ENCODE data around the gene TSPAN12. TPM values are rescaled to one million over a fixed set of nuclear protein-coding genes. Genes with fewer than 3 reads are reported as not detected.

TSPAN12 gene
- total RNA-seq, 1 experiment from 2014 or later = 8.7 TPM

- H4K5ac ChIP-seq (ENCODE audit: insufficient read length, low read depth, low read length) = no peak overlapping the region
- no peak overlapping the region for H3K23ac ChIP-seq (ENCODE audit: insufficient read length, low read depth, low read length)
- H2BK120ac ChIP-seq (ENCODE audit: low read depth, low read length, poor library complexity, severe bottlenecking) = no peak overlapping the region
- Mint-ChIP-seq H3K27me3 (ENCODE audit: low read depth) (no peaks in the 10 kb centered on the region), H3K9me3 (no peaks in the 10 kb centered on the region), H3K36me3 (ENCODE audit: insufficient read depth in 1 of 3, low read depth in 3 of 3) (no peaks in the 10 kb centered on the region), H3K4me3 (no peak overlapping the region), H3K27ac (peak overlapping the region in 1 of 3 experiments; percentile 31; a peak in 1 of 7 replicates), H3K4me1 (peaks cover 15 to 16% of the 10 kb centered on the region in 2 experiments)
- H3K27ac ChIP-seq (ENCODE audit: insufficient read length, low read depth, low read length) = no peak overlapping the region
- no peak overlapping the region for H3K9ac ChIP-seq (ENCODE audit: extremely low read depth, insufficient read length, low read length)
- no peak overlapping the region for H3K4ac ChIP-seq (ENCODE audit: low read depth, low read length)
- no peaks in the 10 kb centered on the region for H3K9me3 ChIP-seq (ENCODE audit: control insufficient read depth, low read depth, low read length)
- H3K4me2 ChIP-seq (ENCODE audit: insufficient read depth, insufficient read length, low read length) = no peak overlapping the region
- no peak for DNase-seq
- WGBS (ENCODE audit: extremely low coverage, insufficient read length, low lambda C conversion rate) = 100% methylated on average over 1 of the region's 1 CpG
- H4K20me1 ChIP-seq (ENCODE audit: control insufficient read depth, insufficient read depth, insufficient read length) = no peaks in the 10 kb centered on the region
- no peaks in the 10 kb centered on the region for H3K79me1 ChIP-seq (ENCODE audit: insufficient read depth, low read depth, low read length, poor library complexity, severe bottlenecking)
- H2BK15ac ChIP-seq (ENCODE audit: low read depth, low read length) = no peak overlapping the region
- no peak overlapping the region for H3K14ac ChIP-seq (ENCODE audit: insufficient read depth, low read length)
- H2BK5ac ChIP-seq (ENCODE audit: insufficient read length, low read length) = no peak overlapping the region
- no peak overlapping the region for H2AK5ac ChIP-seq (ENCODE audit: insufficient read length, low read length)
- H4K91ac ChIP-seq (ENCODE audit: insufficient read length, low read depth, low read length) = no peak overlapping the region
- no peaks in the 10 kb centered on the region for H3K27me3 ChIP-seq (ENCODE audit: insufficient read depth, low read length)
- no peak overlapping the region for H2BK20ac ChIP-seq (ENCODE audit: low read depth, low read length, poor library complexity, severe bottlenecking)
- no peak overlapping the region for H3T11ph ChIP-seq (ENCODE audit: low read length)
- H2AFZ ChIP-seq (ENCODE audit: low read length) = no peak overlapping the region
- no peak overlapping the region for H2BK12ac ChIP-seq (ENCODE audit: insufficient read length, low read depth, low read length)
- no peaks in the 10 kb centered on the region for H3K79me2 ChIP-seq (ENCODE audit: insufficient read depth, low read length)
- TF ChIP-seq CTCF (conservative IDR thresholded peaks at IDR 0.05) = no peak
- H3K4me1 ChIP-seq (ENCODE audit: insufficient read depth, low read length) = no peaks in the 10 kb centered on the region; the same call in 1 of the 2 replicates
- no peaks in the 10 kb centered on the region for H3K23me2 ChIP-seq (ENCODE audit: insufficient read length, low read depth, low read length, poor library complexity, severe bottlenecking)
- H3K56ac ChIP-seq (ENCODE audit: insufficient read length, low read depth, low read length) = no peak overlapping the region
- no peak overlapping the region for H3K18ac ChIP-seq (ENCODE audit: insufficient read length, low read depth, low read length)
- no peak overlapping the region for H4K8ac ChIP-seq (replicated peaks; ENCODE audit: insufficient read length, low read depth, low read length)
Measured at GRCh38 chr7:120874016-120874415, 16.1 kb upstream of the TSPAN12 start.
